HG02973 (cell line): ENCODE measurements around the gene GTF2IRD1.
"Not testable (repeated sequence)": the region's sequence is repeated elsewhere in the genome, so short reads cannot be mapped to it uniquely, and the experiment has no call there.

Experiments used
- ATAC-seq: cut with Tn5 transposase; IDR thresholded peaks from one replicate; pipeline ENCODE4 v1.9.1; 2021; ENCODE audit warnings: moderate library complexity; ENCODE audit not compliant: unreplicated experiment

Gene GTF2IRD1

DNA sequence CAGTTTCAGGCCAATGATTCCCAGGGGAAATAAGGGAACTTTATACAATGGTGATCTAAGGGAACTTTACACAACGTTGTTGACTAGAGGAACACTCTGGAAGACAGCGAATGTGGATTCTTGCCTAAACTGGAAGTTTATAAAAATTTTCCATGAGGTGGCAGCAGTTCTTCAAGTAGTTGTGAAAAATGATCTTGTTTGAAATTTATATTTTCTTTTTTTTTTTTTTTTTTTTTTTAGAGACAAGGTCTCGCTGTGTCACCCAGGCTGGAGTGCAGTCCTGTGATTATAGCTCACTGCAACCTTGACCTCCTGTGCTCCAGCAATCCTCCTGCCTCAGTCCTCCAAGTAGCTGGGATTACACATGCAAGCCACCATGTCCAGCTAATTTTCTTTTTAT lies 171.7 kb downstream of the GTF2IRD1 start:
- ATAC-seq: no peak

DNA sequence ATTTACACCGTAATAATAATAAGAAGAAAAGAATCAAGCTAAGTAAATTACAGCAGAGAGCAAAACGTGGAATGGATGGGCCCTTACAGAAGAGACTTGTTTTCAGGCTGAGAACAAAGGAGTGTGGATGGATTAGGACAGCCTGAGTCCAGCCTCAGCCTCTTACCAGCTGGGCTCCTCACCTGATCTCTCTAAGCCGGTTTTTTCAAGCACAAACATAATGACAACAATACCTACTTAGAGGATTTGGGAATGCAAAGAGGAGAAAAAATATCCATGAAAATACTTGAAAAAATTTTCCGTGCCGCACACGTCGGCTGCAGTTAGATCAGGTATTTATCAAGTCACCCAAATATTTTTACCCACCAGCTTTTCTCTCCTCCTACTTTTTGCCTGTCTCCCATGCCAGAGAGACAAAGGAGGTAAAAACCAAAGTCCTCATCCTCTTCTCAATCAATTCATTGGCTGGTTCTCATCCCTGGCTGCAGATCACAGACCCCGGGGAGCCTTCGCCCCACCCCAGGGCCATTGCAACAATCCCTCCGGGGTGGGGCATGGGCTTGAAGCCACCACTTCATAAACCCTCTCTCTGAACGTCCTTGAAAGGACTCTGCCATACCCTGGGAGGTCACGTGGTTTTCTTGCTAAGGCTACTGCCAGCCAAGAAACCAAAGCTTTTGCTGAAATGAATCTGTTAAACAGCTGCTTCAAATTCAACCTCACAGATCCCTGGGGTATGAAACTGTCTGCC lies 174.1 kb downstream of the GTF2IRD1 start:
- no peak for ATAC-seq

DNA sequence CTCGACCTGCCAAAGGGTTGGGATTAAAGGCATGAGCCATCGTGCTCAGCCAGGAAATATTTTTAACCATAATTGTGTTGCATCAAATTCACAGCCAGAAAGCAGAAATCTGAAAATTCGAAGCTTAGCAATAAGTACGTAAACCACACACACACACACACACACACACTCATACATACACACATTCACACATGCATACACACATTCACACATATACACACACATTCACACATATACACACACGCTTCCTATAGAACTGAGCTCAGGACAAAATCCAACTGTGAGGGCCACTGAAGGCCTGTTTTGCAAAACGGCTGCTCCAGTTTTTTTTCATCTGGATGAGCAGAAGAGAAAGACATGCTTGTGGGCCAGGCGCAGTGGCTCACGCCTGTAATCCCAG lies 178.8 kb downstream of the GTF2IRD1 start:
- no peak for ATAC-seq

DNA sequence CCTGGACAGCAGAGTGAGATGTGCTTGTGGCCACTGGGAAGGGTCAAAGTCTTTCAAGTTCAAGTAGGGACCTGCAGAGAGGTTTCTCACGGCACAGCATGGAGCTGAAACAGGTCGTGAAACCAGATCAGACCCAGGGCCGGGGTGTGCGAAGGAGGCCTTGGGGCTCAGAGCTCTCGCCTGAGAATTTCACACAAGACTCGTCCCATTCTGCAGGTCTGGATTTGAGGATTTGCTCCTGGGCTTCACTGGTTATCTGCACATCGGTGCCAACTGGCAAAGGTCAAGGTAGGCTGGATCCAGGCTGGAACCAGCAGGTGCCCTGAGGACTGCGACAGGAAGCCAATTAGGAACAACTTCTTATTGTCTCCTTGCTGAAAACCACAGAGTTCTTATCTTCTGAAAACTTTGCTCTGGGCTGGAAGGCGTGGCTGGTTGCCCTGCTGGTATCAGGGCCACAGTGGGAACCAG lies 179.8 kb downstream of the GTF2IRD1 start:
- no peak for ATAC-seq

DNA sequence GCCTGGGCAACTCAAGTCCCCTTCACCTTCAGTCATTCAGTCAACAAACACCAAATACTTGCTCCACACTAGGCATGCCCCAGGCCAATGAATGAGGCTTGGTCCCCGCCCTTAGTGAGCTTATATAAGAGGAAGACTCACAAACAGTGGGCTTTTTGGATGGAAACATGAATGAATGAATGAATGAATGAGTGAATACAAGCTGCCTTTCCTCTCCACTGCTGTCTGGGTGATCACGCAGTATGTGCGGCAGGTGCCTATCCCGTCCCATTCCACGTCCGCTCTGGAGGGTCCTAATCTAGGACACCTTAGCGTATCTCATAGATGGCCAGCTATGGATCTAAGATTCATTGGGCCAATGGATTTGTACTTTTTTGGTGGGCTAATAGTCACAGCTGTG lies 184.0 kb downstream of the GTF2IRD1 start:
- no peak for ATAC-seq

DNA sequence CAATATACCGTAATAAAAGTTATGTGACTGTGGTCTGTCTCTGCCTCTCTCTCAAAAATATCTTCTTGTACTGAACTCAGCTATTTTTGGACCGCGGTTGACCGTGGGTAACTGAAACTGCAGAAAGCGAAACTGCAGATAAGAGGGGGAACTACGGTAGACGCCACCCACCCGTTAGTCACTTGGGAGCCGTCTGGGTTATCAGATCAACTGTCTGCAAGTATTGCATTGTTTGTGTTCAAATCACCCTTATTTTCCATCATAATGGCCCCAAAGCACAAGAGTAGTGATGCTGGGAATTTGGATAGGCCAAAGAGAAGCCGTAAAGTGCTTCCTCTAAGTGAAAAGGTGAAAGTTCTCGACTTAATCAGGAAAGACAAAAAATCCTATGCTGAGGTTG lies 196.3 kb downstream of the GTF2IRD1 start:
- ATAC-seq: peak; percentile 66

DNA sequence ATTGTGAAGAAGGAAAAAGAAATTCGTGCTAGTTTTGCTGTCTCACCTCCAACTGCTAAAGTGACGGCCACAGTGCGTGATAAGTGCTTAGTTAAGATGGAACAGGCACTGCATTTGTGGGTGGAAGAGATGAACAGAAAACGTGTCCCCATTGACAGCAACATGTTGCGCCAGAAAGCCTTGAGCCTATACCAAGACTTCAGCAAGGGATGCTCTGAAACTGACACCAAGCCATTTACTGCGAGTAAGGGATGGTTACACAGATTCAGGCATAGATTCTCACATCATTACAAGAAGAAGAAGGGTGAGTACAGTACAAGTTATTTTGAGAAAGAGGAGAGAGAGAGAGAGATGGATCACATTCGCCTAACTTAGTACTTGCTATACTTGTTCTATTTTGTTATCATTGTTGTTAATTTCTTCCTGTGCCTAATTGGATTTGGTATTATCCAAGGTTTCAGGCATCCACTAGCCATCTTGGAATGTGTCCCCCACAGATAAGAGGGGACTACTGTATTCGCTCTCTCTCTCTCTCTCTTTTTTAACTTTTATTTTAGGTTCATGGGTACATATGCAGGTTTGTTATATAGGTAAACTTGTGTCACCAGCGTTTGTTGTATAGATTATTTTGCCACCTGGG lies 196.9 kb downstream of the GTF2IRD1 start:
- ATAC-seq: peak; percentile 51

DNA sequence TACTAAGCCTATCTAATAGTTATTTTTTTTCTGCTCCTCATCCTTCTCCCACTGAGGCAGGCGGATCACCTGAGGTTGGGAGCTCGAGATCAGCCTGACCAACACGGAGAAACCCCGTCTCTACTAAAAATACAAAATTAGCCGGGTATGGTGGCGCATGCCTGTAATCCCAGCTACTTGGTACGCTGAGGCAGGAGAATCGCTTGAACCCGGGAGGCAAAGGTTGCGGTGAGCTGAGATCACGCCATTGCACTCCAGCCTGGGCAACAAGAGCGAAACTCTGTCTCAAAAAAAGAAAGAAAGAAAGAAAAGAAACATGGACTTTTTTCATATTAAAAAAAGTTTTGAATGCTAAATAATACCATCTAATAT lies 197.4 kb downstream of the GTF2IRD1 start:
- not testable (repeated sequence) for ATAC-seq
